Retinal pigment epithelial cell (primary cell): ENCODE data around the gene KSR2.
A peak's percentile ranks its signal among the peaks of the same experiment; 100 is the strongest.
"Not testable (repeated sequence)": the region's sequence is repeated elsewhere in the genome, so short reads cannot be mapped to it uniquely, and the experiment has no call there.

Source experiments
- DNase-seq: peaks from one replicate; pipeline ENCODE4 v3.0.0-alpha.2; 2010; ENCODE audit warnings: low read depth
- H3K4me3 ChIP-seq: 2 replicates; pipeline ENCODE4 v1.5.1; 2011; ENCODE audit warnings: mild to moderate bottlenecking, low read length, control low read depth, moderate library complexity
- TF ChIP-seq, protein P1 (sequence below): conservative IDR thresholded peaks from 2 replicates; pipeline ENCODE4 v1.5.1; 2011; ENCODE audit warnings: low read depth, low read length, control low read depth, inconsistent platforms

Gene KSR2

DNA sequence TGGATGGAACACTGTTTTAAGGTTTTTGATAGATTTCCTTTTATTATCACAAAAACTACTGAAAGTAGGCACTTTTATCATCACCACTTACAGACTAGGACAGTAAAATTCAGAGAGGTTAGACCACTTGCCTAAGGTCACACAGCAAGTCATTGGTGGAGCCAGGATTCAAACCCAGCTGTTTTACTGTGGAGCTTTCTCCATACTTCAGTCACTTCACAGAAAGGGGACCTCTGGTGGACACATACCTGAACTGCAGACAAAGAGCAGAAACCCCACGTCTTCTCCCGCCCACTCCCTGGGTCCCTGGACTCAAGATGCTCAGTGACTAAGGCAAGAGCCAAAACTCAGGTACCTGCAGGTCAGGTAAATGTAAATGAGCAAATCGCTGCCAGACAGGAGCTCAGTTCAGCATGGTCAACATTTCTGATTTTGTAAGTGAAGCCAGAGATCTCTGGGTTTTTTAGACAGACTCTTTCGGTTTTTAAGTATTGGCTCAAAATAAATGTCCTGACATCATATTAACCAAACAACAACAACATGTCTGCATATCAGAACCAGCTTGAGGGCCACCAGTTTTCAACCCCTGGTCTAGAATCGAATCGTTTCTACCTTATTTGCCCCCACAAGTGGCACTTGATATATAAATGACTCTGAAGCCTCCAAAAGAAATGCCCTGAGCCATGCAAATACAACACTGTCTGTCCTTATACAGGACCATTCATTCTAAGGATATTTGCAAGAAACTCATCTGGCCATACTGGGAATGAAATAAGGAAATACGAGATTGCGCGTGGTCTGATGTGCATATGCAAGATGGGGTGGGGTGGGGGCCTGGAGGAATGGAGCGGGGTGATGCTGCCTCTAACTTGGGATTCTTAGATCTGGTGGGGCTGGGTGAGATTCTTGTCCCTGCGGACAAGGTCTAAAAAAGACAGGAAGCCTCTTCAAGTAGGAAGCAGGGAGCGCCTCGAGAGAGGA, 110.9 kb downstream of the KSR2 start:
- DNase-seq = no peak
- TF ChIP-seq, protein P1, sequence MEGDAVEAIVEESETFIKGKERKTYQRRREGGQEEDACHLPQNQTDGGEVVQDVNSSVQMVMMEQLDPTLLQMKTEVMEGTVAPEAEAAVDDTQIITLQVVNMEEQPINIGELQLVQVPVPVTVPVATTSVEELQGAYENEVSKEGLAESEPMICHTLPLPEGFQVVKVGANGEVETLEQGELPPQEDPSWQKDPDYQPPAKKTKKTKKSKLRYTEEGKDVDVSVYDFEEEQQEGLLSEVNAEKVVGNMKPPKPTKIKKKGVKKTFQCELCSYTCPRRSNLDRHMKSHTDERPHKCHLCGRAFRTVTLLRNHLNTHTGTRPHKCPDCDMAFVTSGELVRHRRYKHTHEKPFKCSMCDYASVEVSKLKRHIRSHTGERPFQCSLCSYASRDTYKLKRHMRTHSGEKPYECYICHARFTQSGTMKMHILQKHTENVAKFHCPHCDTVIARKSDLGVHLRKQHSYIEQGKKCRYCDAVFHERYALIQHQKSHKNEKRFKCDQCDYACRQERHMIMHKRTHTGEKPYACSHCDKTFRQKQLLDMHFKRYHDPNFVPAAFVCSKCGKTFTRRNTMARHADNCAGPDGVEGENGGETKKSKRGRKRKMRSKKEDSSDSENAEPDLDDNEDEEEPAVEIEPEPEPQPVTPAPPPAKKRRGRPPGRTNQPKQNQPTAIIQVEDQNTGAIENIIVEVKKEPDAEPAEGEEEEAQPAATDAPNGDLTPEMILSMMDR = peak; percentile 75
- no peak overlapping the region for H3K4me3 ChIP-seq

DNA sequence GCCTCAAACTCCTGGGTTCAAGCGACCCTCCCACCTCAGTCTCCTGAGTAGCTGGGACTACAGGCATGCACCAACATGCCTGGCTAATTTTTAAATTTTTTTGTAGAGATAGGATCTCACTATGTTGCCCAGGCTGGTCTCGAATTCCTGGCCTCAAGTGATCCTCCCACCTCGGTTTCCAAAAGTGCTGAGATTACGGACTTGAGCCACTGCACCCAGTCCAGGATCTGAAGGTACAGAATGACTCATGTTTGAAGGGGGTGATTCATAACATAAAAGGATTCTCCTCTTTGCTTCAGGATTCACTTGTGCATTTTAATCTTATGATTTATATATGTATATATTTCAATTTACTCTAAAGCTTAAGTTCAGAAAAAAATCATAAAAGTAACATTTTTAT, 111.7 kb downstream of the KSR2 start:
- H3K4me3 ChIP-seq, DNase-seq: not testable (repeated sequence)

DNA sequence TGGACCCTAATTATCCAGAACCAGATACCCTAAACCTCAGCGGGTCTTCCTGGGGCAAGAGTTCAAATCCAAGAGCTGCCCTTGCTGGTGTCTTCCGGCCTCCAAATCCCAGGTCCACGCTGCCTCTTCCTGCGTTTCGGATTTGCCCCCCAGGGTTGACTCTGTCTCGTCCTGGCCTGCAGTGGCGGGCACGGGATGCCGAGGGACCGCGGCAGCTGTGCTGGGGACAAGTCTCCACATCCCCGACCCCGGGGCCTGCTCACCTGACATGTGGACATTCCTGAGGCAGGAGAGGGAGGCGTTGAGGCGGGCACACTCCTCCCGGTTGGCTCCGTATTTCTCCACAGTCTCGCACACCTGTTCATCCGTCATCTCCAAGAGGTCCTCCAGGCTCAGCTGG, 113.6 kb downstream of the KSR2 start:
- TF ChIP-seq, protein P1 = no peak
- no peak overlapping the region for H3K4me3 ChIP-seq
- DNase-seq = no peak

DNA sequence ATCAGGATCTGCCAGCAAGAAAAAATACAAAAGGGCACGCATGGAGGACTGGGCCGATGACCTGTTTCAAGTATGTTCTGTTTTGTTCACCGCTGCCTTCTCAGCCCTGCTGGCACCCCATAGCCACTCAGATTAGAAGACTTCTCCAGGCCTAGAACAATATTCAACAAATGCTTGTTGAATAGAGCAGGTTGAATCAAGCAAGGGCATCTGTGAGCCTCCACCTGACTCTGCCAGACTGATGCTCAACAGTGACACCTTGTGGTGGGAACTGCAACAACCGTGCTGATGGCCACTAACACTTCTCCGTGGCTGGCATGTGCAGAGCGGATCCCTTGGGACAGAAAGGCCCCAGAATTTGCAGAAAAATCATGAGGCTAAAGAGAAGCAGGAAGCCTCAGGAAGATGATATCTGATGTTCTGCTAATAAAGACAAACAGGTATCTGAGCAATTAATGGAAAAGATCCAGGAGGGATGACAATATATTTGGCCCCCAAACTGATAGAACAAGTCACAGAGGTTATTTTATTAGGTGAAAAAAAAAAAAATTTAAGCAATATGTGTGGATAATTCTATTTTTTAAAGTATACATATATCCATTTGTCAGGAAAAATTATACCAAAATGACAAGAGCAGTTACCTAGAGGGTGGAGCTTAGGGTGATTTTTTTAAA, 114.3 kb downstream of the KSR2 start:
- DNase-seq = no peak

DNA sequence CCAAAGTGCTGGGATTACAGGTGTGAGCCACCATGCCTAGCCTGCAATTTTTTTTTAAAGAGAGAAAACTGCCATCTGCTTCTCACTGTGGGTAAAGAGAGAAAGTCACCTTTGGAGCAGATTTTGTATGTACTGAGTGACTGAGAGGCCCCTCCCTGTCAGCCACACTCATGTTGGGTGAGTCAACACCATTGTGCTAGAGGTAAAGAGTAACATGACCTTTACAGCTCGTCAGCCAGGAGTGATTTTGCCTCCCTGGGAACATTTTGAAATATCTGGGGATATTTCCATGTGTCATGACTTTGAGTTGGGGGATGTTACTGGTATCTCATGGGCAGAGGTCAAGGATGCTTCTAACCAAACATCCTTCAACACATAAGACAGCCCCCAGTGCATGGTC, 115.2 kb downstream of the KSR2 start:
- no peak for DNase-seq
- TF ChIP-seq, protein P1 = no peak
- no peak overlapping the region for H3K4me3 ChIP-seq

More for the DNA sequence above, 114.3 kb downstream of the KSR2 start:
- no peak overlapping the region for H3K4me3 ChIP-seq
- TF ChIP-seq, protein P1 = peak; percentile 89

DNA sequence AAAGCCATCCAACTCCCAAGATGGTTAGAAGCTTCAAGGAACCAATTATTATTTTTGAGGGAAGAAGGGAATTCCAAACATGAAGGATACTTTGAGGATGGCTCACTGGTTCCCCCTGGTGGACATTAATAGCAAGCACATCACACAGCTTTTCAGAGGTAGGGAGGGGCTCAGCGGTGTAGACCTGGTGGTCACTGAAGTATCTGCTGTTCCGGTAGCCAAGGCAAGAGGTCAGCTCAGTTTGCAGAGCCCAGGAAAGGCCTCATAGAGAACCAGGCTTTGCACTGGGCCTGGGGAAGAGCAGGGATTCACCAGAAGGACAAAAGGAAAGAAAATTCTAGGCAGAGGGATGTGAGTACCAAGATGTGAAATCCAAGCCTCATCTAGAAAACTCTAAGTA, 118.7 kb downstream of the KSR2 start:
- no peak for DNase-seq
- TF ChIP-seq, protein P1 = peak; percentile 95
- no peak overlapping the region for H3K4me3 ChIP-seq

DNA sequence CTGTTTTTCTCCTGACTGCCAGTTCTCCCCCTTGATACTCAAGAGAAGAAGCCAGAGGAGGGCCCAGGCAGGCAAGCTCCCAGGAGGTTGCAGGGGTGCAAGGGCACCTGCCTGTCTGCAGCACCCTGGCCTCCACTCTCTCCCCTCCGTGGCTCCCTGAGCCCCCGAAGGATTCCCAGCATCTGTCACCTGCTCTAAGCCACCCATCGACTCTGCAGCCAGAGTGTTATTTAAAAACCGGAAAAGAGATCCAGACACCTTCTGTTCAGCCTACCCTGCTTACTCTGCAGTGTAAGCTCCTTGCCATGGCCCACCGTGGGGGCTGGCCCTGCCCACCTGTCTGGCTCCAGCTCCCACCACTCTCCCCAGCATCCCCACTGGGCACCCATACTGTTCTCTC, 121.4 kb downstream of the KSR2 start:
- TF ChIP-seq, protein P1 = no peak
- H3K4me3 ChIP-seq = no peak overlapping the region
- no peak for DNase-seq
